ENCODE results near the gene CBR3. TPM values are rescaled to one million over a fixed set of nuclear protein-coding genes. Genes with fewer than 3 reads are reported as not detected.
A peak's percentile ranks its signal among the peaks of the same experiment; 100 is the strongest.

CBR3 gene
- total RNA-seq, 1 experiment from 2014 or later = 1.7 TPM

GRCh38 chr21:36125512-36126207 lies 9.2 kb upstream of the CBR3 start:
- Histone ChIP-seq H3K9me2 (ENCODE audit: insufficient read depth) (no peaks in the 10 kb centered on the region), H3K27me3 (ENCODE audit: insufficient read depth, low read length) (no peaks in the 10 kb centered on the region), H2AFZ (ENCODE audit: low read depth, low read length, poor library complexity, severe bottlenecking) (peak overlapping the region; percentile 85), H3K79me2 (ENCODE audit: insufficient read depth, low read length) (no peaks in the 10 kb centered on the region), H4K20me1 (ENCODE audit: insufficient read depth) (no peaks in the 10 kb centered on the region), H3K36me3 (ENCODE audit: control insufficient read depth in 1 of 2, insufficient read depth in 2 of 2, low read length in 2 of 2) (no peaks in the 10 kb centered on the region), H3K9me3 (ENCODE audit: control insufficient read depth in 1 of 2, insufficient read depth in 1 of 2, low read depth in 1 of 2, low read length in 2 of 2) (no peaks in the 10 kb centered on the region), H3K4me1 (ENCODE audit: control insufficient read depth in 1 of 2, insufficient read depth in 2 of 2, low read length in 2 of 2) (peaks cover 5 to 20% of the 10 kb centered on the region in 2 experiments; a peak in 3 of 4 replicates), H3K27ac (ENCODE audit: low read depth, low read length) (no peak overlapping the region), H3K9ac (ENCODE audit: low read length) (no peak overlapping the region), H3K4me2 (ENCODE audit: low read length) (peak overlapping the region; percentile 15), H3K4me3 (replicated peaks in 1 of 2; ENCODE audit: low read depth in 1 of 2, low read length in 2 of 2) (no peak overlapping the region)
- TF ChIP-seq, protein P1, sequence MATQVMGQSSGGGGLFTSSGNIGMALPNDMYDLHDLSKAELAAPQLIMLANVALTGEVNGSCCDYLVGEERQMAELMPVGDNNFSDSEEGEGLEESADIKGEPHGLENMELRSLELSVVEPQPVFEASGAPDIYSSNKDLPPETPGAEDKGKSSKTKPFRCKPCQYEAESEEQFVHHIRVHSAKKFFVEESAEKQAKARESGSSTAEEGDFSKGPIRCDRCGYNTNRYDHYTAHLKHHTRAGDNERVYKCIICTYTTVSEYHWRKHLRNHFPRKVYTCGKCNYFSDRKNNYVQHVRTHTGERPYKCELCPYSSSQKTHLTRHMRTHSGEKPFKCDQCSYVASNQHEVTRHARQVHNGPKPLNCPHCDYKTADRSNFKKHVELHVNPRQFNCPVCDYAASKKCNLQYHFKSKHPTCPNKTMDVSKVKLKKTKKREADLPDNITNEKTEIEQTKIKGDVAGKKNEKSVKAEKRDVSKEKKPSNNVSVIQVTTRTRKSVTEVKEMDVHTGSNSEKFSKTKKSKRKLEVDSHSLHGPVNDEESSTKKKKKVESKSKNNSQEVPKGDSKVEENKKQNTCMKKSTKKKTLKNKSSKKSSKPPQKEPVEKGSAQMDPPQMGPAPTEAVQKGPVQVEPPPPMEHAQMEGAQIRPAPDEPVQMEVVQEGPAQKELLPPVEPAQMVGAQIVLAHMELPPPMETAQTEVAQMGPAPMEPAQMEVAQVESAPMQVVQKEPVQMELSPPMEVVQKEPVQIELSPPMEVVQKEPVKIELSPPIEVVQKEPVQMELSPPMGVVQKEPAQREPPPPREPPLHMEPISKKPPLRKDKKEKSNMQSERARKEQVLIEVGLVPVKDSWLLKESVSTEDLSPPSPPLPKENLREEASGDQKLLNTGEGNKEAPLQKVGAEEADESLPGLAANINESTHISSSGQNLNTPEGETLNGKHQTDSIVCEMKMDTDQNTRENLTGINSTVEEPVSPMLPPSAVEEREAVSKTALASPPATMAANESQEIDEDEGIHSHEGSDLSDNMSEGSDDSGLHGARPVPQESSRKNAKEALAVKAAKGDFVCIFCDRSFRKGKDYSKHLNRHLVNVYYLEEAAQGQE (IDR thresholded peaks at IDR 0.05; ENCODE audit: low read depth) = no peak
- no peak for TF ChIP-seq SIN3A (IDR thresholded peaks at IDR 0.05; ENCODE audit: low read depth)
- no peak for TF ChIP-seq SRF (IDR thresholded peaks at IDR 0.05; ENCODE audit: low read depth)
- TF ChIP-seq CTCF (IDR thresholded peaks at IDR 0.05 in 2 of 3, conservative IDR thresholded peaks at IDR 0.05 in 1 of 3; ENCODE audit: borderline replicate concordance in 1 of 3, insufficient read depth in 1 of 3, low read depth in 2 of 3, low read length in 2 of 3) = peak; percentile 33 to 97 (median 96); a peak in 5 of 6 replicates
- TF ChIP-seq EZH2 (IDR thresholded peaks at IDR 0.05) = no peak
- peak; percentile 37; the same call in 1 of the 2 replicates for TF ChIP-seq RAD21 (IDR thresholded peaks at IDR 0.05; ENCODE audit: low read depth)
- TF ChIP-seq, protein P2, sequence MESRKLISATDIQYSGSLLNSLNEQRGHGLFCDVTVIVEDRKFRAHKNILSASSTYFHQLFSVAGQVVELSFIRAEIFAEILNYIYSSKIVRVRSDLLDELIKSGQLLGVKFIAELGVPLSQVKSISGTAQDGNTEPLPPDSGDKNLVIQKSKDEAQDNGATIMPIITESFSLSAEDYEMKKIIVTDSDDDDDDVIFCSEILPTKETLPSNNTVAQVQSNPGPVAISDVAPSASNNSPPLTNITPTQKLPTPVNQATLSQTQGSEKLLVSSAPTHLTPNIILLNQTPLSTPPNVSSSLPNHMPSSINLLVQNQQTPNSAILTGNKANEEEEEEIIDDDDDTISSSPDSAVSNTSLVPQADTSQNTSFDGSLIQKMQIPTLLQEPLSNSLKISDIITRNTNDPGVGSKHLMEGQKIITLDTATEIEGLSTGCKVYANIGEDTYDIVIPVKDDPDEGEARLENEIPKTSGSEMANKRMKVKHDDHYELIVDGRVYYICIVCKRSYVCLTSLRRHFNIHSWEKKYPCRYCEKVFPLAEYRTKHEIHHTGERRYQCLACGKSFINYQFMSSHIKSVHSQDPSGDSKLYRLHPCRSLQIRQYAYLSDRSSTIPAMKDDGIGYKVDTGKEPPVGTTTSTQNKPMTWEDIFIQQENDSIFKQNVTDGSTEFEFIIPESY (IDR thresholded peaks at IDR 0.05; ENCODE audit: extremely low read depth, insufficient replicate concordance, low read length) = no peak
- TF ChIP-seq CBX3 (IDR thresholded peaks at IDR 0.05; ENCODE audit: low read depth) = no peak
- no peak for TF ChIP-seq POLR2A (IDR thresholded peaks at IDR 0.05; ENCODE audit: borderline replicate concordance, extremely low read depth, insufficient read depth, insufficient read length)
- TF ChIP-seq JUND (IDR thresholded peaks at IDR 0.05) = no peak
- no peak for TF ChIP-seq MAX (IDR thresholded peaks at IDR 0.05)
- no peak for TF ChIP-seq ZNF274 (IDR thresholded peaks at IDR 0.05; ENCODE audit: low read depth, low read length)
- TF ChIP-seq SP1 (IDR thresholded peaks at IDR 0.05; ENCODE audit: low read depth) = no peak
- no peak for TF ChIP-seq EZH2phosphoT487 (IDR thresholded peaks at IDR 0.05; ENCODE audit: borderline replicate concordance)
- DNase-seq (ENCODE audit: low read depth, low spot score) = no peak
- ChIA-PET CTCF (interaction anchor here (0.9 to 1.5 kb wide), 3 partner anchors 13 to 25 kb away, joined by 3 to 5 read pairs (median 4); no protein-coding TSS in a partner anchor), RAD21 (ENCODE audit: low non-redundant PET in 1 of 2, low total read pairs in 2 of 2, uncharacterized antibody in 2 of 2, unreplicated experiment in 2 of 2) (no interaction called here), POLR2A (no interaction called here)
- no TSS peak for BruUV-seq (replicated peaks)
- ATAC-seq = peak; percentile 40; the same call in 1 of the 2 replicates
- intact Hi-C loops (cut with micrococcal nuclease) = no loop called here

Measured in HCT116 (cell line).